NCI-H2107 (cell line): ENCODE results near the gene TMEM271.
"Not testable (repeated sequence)": the region's sequence is repeated elsewhere in the genome, so short reads cannot be mapped to it uniquely, and the experiment has no call there.

ENCODE experiments used
- DNase-seq: peaks from one replicate; lab custom pipeline; 2025; lab: John Stamatoyannopoulos, UW

Gene TMEM271

GRCh38 chr4:578451-579443, 2.7 kb upstream of the TMEM271 start:
- no peak for DNase-seq

GRCh38 chr4:577499-578450, 1.7 kb upstream of the TMEM271 start:
- DNase-seq, result no peak

GRCh38 chr4:576991-577498, 950 bp upstream of the TMEM271 start:
- no peak for DNase-seq

- DNase-seq, result no peak
Measured at GRCh38 chr4:575281-576141, 584 bp downstream of the TMEM271 start.

- no peak for DNase-seq
Measured at GRCh38 chr4:574346-575161, 1.5 kb downstream of the TMEM271 start.

- no peak for DNase-seq
Measured at GRCh38 chr4:573122-573892, 2.8 kb downstream of the TMEM271 start.

GRCh38 chr4:572594-572993, 3.5 kb downstream of the TMEM271 start:
- DNase-seq, result no peak

GRCh38 chr4:571838-572572, 4.1 kb downstream of the TMEM271 start:
- no peak for DNase-seq

GRCh38 chr4:570754-571153, 5.3 kb downstream of the TMEM271 start:
- DNase-seq, result no peak

- no peak for DNase-seq
Measured at GRCh38 chr4:569958-570667, 6.0 kb downstream of the TMEM271 start.

- DNase-seq, result no peak
Measured at GRCh38 chr4:568962-569361, 7.1 kb downstream of the TMEM271 start.

- DNase-seq, result no peak
Measured at GRCh38 chr4:568351-568652, 7.8 kb downstream of the TMEM271 start.

GRCh38 chr4:567457-568350, 8.4 kb downstream of the TMEM271 start:
- DNase-seq, result no peak

GRCh38 chr4:566508-567295, 9.4 kb downstream of the TMEM271 start:
- no peak for DNase-seq

- no peak for DNase-seq
Measured at GRCh38 chr4:566035-566434, 10.1 kb downstream of the TMEM271 start.

- DNase-seq, result not testable (repeated sequence)
Measured at GRCh38 chr4:565614-566013, 10.5 kb downstream of the TMEM271 start.

GRCh38 chr4:562458-562857, 13.6 kb downstream of the TMEM271 start:
- DNase-seq, result not testable (repeated sequence)
